Left ventricle myocardium inferior (tissue), 1 donor: Measurements from ENCODE around the gene DDX59. TPM values are rescaled to one million over a fixed set of nuclear protein-coding genes. Genes with fewer than 3 reads are reported as not detected.

ENCODE experiments used
- DNase-seq: peaks from one replicate; pipeline ENCODE4 v3.0.0-alpha.2; 2020
- H3K27ac ChIP-seq: fragments of 200-600 bp; replicated peaks from 2 replicates; pipeline ENCODE4 v1.8.0; 2021
- H3K27me3 ChIP-seq: fragments of 200-600 bp; 2 replicates; pipeline ENCODE4 v1.8.0; 2021; ENCODE audit warnings: low read depth
- H3K36me3 ChIP-seq: fragments of 200-600 bp; 2 replicates; pipeline ENCODE4 v1.8.0; 2021
- H3K4me1 ChIP-seq: fragments of 200-600 bp; 2 replicates; pipeline ENCODE4 v1.8.0; 2021
- H3K4me3 ChIP-seq: fragments of 200-600 bp; 2 replicates; pipeline ENCODE4 v1.8.0; 2021; ENCODE audit warnings: mild to moderate bottlenecking, moderate library complexity
- H3K9me3 ChIP-seq: fragments of 200-600 bp; replicated peaks from 2 replicates; pipeline ENCODE4 v1.8.0; 2021
- CTCF ChIP-seq: fragments of 200-600 bp; IDR thresholded peaks from 2 replicates; pipeline ENCODE4 v1.8.0; 2021; ENCODE audit warnings: antibody characterized with exemption, mild to moderate bottlenecking, borderline replicate concordance
- intact Hi-C: fragments of 100-400 bp; cut with micrococcal nuclease; formaldehyde crosslinking; loops from one replicate; pipeline ENCODE4 v1.11.0; 2022
- long read RNA-seq: library from polyadenylated mRNA; unstranded; transcript quantifications from one replicate; pipeline ENCODE4 v2.0.0, GENCODE V29; 2021
- total RNA-seq: library from RNA; stranded (reverse); fragmentation: NEBNext Ultra II Directional; extraction: Animal tissue kit (Norgen Biotek cat#: 25700); gene quantifications from one replicate; pipeline ENCODE4 v1.2.1, GENCODE V29; 2021
- donor health status: DM: no; HTN: yes; CAD: no; lungs with severe emphysema.

The DDX59 gene
- 11.9 TPM for total RNA-seq
- long read RNA-seq, transcript DDX59-201 (8 exons, 2,289 nt), result major isoform, 27 of 33 reads
- long read RNA-seq, partial matches to known transcripts, result 0 of 33 reads
- long read RNA-seq, other reads (novel, unspliced or antisense), result 6 of 33 reads

DNA sequence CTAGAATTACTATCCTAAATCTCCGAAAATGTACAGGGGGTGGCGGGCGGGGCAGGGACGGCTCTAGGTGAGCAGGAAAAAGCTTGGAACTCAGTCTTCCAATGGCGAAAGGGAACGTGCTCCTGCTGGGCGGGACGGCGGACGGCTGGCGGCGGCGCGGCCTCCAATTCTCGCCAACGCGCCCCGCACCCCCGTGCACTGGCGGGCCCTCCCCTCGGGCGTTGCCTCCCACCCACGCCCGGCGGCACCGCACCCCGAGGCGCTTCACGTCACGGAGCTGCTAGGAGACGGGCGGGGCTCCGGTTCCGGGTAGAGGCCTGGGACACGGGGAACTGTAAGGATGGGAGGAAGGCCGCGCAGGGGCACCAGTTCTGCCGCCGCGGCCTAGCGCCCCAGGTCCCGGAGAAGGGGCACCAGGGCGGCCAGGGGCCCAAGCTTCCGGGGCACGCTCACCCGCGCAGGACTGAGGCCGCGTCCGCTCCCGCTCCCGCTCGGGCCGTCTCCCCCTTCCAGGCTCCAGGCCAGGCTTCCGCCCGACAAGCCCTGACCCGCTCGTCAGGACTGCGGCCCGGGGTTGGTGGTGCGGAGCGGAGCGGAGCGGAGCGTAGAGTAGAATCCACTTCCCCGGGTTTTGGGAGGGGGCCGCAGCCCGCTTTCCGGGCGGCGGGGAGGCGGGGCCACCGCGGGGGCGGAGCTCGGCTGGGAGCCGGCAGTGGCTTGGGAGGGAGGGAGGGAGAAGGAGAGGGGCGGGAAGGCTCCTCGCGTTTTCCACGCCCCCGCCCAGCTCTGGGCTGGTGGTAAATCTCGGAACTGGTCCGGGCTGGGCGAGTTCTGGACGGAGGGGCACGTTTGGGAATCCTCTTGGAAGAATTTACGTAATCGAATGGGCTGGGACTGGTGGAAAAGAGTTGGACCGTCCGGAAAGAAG, at the start of gene DDX59:
Gene DDX59, minus strand, starts transcription at position 594 of the 928 bp plus-strand sequence. CDS start 3,167 bp downstream, outside the sequence.
- intact Hi-C loops, result loop anchor here (10.0 kb wide), 2 partner anchors 75 to 135 kb away; no protein-coding TSS in a partner anchor
- H3K36me3 ChIP-seq, result peaks cover 5% of the 10 kb centered on the region

DNA sequence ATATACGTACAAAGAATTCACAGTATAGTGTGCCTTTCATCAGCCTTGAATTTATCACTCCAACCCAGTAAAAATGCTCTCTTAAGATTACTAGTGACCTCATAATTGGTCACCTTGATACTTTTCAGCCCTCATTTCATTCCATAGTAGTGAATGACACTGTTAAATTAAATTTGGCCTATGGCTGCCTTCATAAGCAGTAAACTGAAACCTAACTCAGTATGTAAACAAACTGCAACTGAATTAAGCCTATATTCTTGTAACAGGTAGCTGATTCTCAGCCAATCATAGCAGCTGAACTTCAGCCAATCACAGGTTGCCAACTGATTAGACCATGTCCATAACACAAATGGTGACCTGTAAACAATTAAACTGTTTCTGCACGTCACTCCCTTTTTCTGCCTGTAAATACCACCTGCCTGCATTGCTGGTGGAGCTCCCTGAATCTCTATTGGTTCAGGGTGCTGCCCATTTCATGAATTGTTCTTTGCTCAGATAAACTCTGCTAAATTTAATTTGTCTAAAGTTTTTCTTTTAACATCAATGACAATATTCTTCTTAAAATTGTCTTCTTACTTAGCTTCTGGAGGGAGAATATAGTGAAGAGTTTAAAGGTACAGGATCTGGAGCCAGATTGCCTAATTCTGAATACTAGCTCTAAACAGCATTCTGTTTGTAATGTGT, 44.9 kb upstream of the DDX59 start:
- no peak for TF ChIP-seq CTCF
- intact Hi-C loops, result no loop called here
- no peaks in the 10 kb centered on the region for H3K9me3 ChIP-seq
- no peaks in the 10 kb centered on the region for H3K27me3 ChIP-seq
- no peaks in the 10 kb centered on the region for H3K36me3 ChIP-seq
- no peak overlapping the region for H3K4me3 ChIP-seq
- no peak overlapping the region for H3K27ac ChIP-seq
- no peak for DNase-seq
- H3K4me1 ChIP-seq, result no peaks in the 10 kb centered on the region

More for the DNA sequence above, at the start of gene DDX59:
- H3K4me1 ChIP-seq, result peaks cover 37% of the 10 kb centered on the region
- no peaks in the 10 kb centered on the region for H3K9me3 ChIP-seq
- peak; percentile 97 for DNase-seq
- H3K27me3 ChIP-seq, result no peaks in the 10 kb centered on the region
- H3K4me3 ChIP-seq, result peak within 1 kb of the TSS; percentile 93
- TF ChIP-seq CTCF, result no peak
- H3K27ac ChIP-seq, result peak within 1 kb of the TSS; percentile 100

- no peaks in the 10 kb centered on the region for H3K36me3 ChIP-seq
- intact Hi-C loops, result no loop called here
- no peak for TF ChIP-seq CTCF
- no peaks in the 10 kb centered on the region for H3K27me3 ChIP-seq
- no peak overlapping the region for H3K27ac ChIP-seq
- H3K9me3 ChIP-seq, result no peaks in the 10 kb centered on the region
- H3K4me3 ChIP-seq, result no peak overlapping the region
- DNase-seq, result no peak
- H3K4me1 ChIP-seq, result no peaks in the 10 kb centered on the region
Observed at GRCh38 chr1:200710166-200710565, 40.5 kb upstream of the DDX59 start.

DNA sequence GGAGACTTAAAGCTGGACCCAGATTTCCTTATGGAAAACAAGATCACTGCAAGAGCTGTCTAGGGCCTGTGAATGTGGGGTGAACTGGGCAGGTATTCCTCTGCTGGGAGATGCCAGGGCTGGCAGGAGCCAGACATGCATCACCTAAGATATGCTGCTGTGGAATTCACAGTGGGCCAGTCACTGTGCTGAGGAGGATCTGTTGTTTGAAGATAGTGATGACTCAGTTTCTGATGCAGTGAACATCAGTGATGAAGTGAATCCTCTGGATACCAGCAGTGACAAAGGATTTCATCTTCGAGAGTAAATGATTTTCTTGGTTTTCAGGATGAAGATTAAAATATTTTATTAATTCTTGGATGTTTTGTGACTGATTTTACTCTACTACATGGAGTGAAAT, 39.1 kb upstream of the DDX59 start:
- Histone ChIP-seq H3K27ac (no peak overlapping the region), H3K9me3 (no peaks in the 10 kb centered on the region), H3K36me3 (no peaks in the 10 kb centered on the region), H3K4me1 (no peaks in the 10 kb centered on the region), H3K4me3 (no peak overlapping the region), H3K27me3 (no peaks in the 10 kb centered on the region)
- intact Hi-C loops, result no loop called here
- no peak for TF ChIP-seq CTCF
- DNase-seq, result no peak

- no peaks in the 10 kb centered on the region for H3K36me3 ChIP-seq
- DNase-seq, result no peak
- H3K4me1 ChIP-seq, result no peaks in the 10 kb centered on the region
- TF ChIP-seq CTCF, result no peak
- H3K9me3 ChIP-seq, result no peaks in the 10 kb centered on the region
- H3K27me3 ChIP-seq, result no peaks in the 10 kb centered on the region
- H3K27ac ChIP-seq, result no peak overlapping the region
- no peak overlapping the region for H3K4me3 ChIP-seq
- intact Hi-C loops, result no loop called here
Observed at GRCh38 chr1:200708161-200708560, 38.5 kb upstream of the DDX59 start.
